DMS153 treated with DMSO at 0.1 percent for 48 hours (cell line): ENCODE results near the gene LARP1B.
"Not testable (repeated sequence)": the region's sequence is repeated elsewhere in the genome, so short reads cannot be mapped to it uniquely, and the experiment has no call there.

Experiments
- DNase-seq: peaks from one replicate; lab custom pipeline; 2025; ENCODE audit not compliant: unreplicated experiment; lab: John Stamatoyannopoulos, UW

LARP1B gene

DNA sequence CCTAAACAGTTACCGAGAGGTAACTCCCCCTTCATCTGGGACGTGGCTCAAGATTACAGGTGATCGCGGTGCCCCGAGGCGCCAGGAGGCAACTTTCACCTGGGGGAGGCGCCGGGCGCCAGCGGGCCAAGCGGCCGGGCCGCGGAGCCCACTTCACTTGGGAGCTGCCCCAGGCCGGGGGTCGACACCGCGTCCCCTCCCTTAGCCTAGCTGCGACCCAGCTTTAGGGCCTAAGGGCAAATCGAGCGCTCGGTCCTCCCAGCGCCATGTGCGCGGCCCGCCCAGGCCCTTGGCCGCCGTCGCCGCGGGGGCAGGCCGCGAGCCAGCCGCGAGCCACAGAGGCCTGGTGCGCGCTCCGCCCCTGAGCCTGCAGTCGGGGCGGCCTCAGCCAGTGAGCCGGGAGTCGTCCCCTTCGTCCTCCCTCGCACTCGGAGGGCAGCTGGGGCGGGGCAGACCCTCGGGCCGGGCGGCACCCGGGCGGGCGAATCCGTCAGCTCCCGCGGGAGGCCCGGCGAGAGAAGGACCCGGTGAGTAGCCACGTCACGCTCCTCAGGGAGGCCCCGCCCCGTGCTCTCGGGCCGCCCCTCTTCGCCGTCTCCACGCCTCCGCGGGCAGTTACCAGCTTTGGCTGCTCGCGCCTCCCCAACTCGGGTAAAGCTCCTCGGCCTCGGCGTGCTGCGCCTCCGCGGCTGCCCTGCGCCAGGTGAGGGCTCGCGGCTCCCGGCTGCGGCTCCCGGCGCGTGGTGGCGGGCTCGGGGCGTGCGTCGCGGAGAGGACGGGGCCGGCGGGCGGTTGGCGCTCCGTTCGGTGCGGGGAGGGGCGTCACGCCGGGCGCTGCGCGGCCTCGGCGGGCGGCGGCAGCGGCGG, at the start of gene LARP1B:
TSS of gene LARP1B (plus strand) at position 614 of the 867 bp plus-strand sequence. CDS start 13,640 bp downstream, outside the sequence.
- DNase-seq, result peak; percentile 93

DNA sequence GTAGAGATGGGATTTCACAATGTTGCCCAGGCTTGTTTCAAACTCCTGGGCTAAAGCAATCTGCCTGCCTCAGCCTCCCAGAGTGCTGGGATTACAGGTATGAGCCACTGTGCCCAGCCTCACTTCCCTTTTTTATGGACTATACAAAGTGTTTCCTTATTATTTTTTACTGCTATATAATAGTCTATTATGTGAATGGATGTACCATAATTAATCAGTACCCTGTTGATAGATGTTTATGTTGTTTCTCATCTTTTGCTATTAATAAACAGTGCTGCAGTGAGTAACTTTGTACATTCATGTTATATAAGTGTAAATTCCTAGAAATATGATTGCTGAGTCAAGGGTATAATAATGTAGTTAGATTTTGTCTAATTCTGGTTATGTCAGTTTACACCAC, 35.8 kb upstream of the LARP1B start:
- no peak for DNase-seq

DNA sequence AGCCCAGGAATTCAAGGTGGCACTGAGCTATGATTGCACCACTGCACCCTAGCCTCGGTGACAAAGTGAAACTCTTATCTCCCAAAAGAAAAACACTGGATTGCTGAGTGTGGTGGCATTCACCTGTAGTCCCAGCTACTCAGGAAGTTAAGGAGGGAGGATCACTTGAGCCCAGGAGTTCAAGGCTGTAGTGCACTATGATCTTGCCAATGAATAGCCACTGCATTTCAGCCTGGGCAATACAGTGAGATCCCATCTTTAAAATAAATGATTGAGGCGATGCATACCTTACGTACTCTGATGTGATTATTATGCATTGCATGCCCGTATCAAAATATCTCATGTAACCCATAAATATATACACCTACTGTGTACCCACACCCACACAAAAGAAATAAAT, 31.2 kb upstream of the LARP1B start:
- DNase-seq, result no peak

DNA sequence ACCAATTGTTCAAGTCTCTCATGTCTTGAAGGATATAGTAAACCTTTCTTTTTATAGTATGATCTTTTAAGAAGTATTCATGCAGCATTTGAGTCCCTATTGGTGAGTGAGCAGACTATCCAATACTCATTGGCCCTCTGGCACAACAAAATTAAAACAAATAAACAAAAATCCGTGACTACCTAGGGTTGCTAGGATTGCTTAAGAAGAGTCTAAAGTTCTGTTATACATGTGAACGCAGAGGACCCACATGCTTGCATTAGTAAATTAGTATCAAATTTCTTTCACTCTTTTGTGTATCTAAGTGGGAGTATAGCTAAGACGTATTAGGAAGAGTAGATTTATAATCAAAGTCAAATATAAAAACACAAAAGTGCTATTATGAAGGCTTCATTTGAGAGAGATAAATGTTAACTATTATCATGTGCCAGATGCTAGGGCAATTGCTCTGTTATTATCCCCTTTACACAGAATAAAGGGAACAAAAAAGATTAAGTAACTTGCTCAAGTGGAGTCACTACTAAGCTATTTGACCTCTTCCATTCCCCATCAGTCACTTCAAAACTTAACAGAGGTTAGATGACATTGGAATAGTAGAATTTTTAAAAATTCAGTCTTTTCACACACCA, 29.2 kb upstream of the LARP1B start:
- no peak for DNase-seq

DNA sequence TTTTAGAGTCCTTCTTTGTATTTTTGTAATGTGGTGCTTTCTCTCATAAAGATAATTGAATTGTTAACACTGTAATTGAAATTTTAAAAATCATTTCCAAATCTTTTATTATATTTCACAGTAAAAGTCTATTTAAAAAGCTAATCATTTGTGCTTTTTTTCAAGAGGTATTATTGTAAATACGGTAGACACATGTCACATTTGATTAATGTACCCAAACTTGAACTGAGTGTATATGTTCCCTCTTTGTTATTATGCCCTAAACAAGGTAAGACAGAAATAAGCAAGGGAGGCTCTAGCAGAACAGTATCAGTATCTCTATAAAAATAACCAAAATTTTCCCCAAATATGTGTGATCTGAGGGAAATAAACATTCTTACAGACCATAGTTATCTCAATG, 21.5 kb upstream of the LARP1B start:
- DNase-seq, result no peak

DNA sequence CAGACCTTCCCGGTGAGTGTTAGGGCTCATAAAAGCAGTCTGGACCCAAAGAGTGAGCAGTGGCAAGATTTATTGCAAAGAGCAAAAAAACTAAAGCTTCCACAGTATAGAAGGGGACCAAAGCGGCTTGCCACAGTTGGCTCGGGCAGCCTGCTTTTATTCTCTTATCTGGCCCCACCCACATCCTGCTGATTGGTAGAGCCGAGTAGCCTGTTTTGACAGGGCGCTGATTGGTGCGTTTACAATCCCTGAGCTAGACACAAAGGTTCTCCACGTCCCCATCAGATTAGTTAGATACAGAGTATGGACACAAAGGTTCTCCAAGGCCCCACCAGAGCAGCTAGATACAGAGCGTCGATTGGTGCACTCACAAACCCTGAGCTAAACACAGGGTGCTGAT, 14.1 kb upstream of the LARP1B start:
- not testable (repeated sequence) for DNase-seq

DNA sequence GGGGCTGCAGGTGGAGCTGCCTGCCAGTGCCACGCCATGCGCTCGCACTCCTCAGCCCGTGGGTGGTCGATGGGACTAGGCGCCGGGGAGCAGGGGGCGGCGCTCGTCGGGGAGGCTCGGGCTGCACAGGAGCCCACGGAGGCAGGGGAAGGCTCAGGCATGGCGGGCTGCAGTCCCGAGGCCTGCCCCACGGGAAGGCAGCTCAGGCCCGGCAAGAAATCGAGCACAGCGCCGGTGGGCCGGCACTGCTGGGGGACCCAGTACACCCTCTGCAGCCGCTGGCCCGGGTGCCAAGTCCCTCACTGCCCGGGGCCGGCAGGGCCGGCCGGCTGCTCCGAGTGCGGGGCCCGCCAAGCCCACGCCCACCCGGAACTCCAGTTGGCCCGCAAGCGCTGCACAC, 13.6 kb upstream of the LARP1B start:
- DNase-seq, result not testable (repeated sequence)

DNA sequence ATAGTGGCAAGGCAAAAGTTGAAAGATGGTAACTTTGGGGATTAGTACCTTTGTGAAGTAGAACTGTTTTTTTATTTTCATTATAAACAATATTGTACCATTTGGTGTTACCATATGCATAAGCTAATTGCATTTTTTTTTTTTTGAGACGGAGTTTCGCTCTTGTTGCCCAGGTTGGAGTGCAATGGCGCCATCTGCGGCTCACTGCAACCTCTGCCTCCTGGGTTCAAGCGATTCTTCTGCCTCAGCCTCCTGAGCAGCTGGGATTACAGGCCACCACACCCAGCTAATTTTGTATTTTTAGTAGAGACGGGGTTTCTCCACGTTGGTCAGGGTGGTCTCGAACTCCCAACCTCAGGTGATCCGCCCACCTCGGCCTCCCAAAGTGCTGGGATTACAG, 9.9 kb upstream of the LARP1B start:
- not testable (repeated sequence) for DNase-seq

DNA sequence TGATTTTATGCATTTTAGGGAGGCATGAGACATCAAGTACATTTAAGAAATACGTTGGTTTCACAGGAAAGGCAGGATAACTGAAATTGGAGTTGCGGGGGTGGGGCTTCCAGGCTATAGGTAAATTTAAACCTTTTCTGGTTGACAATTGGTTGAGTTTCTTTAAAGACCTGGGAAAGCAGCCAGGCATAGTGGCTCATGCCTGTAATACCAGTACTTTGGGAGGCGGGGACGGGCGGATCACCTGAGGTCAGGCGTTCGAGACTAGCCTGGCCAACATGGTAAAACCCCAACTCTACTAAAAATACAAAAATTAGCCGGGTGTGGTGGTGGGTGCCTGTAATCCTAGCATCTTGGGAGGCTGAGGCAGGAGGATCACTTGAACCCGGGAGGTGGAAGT, 6.2 kb upstream of the LARP1B start:
- DNase-seq, result not testable (repeated sequence)

DNA sequence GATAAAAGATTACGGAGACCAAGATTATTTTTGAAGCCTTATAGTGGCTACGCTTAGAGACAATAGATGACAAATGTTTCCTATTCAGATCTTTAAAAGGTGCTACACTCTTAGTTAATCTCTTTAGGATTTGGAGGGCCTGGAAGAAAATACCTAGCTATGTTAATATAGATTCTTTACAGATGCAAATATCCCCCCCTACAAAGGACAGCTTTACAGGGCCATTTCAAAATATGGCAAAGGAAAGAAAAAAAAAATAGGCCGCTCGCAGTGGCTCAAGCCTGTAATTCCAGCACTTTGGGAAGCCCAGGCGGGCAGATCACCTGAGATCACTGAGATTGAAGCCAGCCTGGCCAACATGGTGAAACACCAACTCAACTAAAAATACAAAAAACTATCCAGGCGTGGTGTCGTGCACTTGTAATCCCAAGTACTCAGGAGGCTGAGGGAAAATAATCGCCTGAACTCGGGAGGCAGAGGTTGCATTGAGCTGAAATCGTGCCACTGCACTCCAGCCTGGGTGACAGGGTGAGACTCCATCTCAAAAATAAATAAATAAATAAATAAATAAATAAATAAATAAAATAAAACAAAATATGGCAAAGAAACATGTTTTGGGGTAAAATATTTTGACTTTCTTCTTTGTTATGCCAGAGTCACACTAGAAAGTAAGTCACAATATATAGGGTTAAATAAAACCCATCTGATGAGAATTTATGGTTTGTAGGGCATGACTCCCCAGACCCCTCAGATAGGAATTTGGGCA, 5.5 kb upstream of the LARP1B start:
- not testable (repeated sequence) for DNase-seq

DNA sequence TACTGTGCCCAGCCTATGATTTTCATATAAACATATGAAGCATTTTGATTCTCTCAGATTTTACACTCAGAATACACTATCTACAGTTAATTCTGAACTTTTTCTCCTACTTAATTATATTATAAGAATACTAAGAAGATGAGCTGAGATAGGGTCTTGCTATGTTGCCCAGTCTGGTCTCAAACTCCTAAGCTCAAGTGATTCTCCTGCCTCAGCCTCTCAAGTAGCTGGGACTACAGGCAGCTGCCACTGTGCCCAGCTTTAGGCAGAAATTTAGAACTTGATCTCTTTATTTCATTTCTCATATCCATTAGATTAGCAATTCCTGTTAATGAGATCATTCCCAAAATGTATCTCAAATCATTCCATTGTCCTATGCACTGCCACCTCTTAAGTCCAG, 4.7 kb upstream of the LARP1B start:
- no peak for DNase-seq

DNA sequence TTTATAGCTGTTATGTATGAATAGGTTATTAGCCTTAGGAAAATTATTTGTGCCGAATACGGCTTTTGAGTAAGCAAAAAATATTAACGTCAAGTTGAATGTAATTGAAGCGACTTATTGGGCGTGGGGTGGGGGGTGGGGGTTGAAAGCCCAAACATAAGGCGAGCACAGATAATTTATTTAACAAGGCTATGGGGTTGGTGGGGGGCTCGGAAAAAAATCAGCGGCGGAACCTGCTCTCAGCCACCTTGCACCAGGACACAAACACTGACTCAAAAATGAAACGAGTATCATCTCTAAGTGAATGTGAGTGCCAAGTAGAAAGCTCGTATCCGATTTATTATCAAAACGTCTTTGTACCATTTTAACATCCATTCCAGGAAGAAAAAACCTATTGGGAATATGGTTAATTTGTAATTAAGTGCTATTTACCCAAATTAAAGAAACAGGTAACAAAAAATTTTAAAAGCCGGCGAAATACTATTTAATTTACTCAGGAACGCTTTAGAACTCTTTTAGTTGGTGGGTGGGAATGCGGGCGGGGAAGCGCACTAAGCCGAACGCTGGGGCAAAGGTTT, 902 bp upstream of the LARP1B start:
- peak; percentile 27 for DNase-seq

DNA sequence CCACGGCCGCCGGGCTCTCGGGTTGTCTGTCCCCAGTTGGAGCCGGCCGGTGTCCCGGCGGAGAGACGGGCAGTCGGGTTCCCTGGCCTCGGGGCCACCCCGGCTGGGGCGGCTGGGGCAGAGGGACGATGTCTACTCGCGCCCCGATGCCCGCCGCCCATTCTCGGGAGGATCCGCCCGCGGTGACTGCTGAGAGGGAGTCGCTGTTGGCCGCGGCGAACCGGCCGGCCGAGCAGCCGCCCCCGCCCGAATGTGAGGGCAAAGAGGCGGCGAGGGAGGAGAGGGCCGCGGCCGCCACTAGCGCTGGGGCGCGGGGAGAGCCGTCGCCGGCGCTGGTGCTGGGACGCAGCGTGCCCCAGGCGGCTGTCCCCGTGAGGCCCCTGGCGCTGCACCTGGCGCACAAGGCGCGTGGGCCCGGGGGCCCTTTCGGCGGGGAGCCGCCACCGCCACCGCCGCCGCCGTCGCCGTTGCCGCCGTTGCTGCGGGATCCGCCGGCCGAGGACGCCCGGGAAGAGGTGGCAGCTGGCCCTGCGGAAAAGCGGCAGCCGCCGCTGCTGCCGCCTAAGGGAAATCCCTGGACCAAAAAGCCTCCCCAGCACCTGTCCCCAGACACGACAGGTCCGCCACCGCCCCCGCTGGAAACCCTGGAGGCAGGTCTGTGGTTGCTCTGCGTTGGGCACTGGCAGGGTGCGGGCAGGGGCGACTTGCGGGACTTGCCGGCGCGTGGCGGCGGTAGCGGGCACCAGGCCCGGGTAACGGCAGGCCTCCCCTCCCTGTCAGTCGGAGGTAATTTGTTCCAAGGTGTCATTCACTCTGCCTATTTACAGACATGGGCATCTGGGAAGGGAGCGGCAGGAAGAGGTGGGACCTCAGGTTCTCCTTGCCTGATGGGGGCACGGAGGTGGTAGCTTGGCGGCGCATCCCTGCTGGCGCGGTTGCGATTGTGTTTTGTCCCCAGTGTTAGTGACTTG, 739 bp downstream of the LARP1B start:
- peak; percentile 61 for DNase-seq

DNA sequence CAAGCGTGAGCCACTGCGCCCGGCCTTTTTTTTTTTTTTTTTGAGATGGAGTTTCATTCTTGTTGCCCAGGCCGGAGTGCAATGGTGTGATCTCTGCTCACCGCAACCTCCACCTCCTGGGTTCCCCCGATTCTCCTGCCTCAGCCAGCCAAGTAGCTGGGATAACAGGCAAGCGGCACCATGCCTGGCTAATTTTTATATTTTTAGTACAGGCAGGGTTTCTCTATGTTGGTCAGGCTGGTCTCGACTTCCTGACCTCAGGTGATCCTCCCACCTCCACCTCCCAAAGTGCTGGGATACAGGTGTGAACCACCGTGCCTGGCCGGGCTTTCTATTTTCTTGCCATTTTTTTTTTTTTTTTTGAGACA, 5.3 kb downstream of the LARP1B start:
- DNase-seq, result not testable (repeated sequence)

DNA sequence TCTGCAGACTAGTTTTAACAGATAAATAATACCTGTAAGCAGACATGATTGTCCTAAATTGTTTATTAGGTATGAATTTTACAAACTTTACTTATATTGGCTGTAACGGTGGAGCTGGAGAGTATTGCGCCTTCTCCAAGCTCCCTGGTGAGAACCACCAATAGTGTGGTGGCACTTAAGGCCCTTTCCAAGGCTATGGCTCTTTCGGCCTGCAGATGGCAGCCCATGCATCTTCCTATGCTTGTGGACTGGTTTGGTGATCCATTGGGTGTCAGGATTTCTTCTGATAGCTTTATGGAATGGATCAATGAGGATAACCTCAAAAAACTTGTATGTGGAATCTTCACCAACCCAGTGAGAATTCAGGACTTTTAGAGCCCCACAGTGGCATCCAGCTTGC, 7.8 kb downstream of the LARP1B start:
- DNase-seq, result no peak

DNA sequence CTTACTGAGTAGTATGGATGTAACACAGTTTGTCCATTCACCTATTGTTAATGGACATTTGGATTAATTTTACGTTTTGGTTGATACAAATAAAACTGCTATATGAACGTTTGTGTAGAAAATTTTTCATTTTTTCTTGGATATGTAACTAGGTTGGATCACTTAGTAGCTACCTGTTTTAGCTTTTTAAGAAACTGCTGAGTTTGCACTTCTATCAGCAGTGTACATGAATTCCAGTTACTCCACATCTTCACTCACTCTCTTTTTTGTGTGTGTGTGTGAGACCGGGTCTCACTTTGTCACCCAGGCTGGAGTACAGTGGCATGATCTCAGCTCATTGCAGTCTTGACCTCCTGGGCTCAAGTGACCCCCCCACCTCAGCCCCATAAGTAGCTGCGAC, 15.4 kb downstream of the LARP1B start:
- no peak for DNase-seq

DNA sequence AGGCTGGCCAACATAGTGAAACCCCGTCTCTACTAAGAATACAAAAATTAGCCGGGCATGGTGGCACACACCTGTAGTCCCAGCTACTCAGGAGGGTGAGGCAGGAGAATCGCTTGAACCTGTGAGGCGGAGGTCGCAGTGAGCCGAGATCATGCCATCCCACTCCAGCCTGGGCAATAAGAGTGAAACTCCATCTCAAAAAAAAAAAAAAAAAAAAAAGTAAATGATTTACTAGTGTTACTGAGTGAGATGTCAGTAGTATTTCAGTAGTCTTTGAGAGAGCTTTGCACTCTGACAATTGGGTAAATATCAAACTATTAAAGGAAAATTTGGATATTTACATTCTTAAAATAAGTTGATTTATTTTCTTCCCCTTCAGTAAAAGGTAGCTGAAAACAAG, 34.2 kb downstream of the LARP1B start:
- DNase-seq, result not testable (repeated sequence)

DNA sequence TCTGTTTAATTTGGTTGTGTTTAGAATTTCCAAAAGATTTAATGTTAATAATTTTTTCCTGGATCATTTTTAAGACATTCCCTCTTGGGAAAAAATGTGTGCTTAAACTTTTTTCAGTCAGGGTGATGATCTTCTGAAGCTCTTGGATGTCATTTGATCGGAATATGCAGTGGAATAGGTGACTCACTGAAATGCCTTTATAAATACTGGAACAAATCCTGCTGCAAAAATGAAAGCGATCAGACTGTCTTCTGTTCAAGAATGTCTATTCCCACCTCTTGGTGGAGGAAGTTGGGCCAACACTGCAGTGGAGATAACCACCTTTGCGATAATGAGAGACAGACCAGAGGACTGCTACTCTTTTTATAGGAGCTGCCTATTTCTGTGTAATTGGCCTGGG, 46.7 kb downstream of the LARP1B start:
- no peak for DNase-seq

DNA sequence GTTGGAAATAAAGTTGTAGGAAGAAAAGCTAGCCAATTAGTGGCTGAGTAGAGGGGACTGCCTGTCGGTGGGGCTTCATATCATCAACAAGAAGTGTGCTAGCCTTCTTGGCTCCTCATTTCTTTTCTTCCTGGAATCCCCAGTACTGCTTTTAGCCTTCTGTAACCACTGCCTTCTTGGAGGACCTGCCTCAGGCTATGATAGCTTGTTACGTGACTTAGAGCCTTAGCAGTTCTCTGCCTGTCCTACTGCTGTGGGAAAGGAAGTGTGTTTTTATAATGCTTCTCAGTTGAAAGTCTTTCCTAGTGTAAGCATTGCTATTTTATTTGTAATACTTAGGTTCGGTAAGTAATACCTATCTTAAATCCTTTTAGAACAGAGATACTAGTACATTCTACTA, 61.9 kb downstream of the LARP1B start:
- DNase-seq, result no peak

DNA sequence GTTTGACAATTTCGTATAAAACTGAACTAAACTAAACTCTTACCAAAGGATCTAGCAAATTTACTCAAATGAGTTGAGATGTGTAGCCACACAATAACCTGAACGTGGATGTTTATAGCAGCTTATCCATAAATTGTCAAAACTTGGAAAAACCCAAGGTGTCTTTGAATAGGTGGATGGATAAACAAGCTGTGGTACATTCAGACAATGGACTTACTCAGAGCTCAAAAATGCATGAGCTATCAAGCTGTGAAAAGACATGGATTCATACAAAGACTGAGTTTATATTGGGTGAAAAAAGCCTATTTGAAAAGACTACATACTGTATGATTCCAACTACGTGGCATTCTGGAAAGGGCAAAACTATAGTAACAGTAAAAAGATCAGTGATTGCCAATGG, 69.5 kb downstream of the LARP1B start:
- no peak for DNase-seq
